Small intestine (tissue), 7 donors: ENCODE results near the gene SIX4. TPM values are rescaled to one million over a fixed set of nuclear protein-coding genes. Genes with fewer than 3 reads are reported as not detected.

Experiments
- DNase-seq, 2 donors: peaks; one replicate each; pipeline versions ENCODE4 v3.0.0 to v3.0.0-alpha.2; 2013
- FAIRE-seq: peaks from 2 replicates; lab custom pipeline; 2012; peaks lifted over from hg19 to GRCh38; lab: Jason Lieb, UNC
- H3K27ac ChIP-seq, 3 donors: one replicate each; pipeline ENCODE4 v1.5.1; 2013; ENCODE audit warnings: low read length in 2 of 3, mild to moderate bottlenecking in 2 of 3, control low read depth in 1 of 3, inconsistent platforms in 1 of 3, low read depth in 1 of 3, moderate library complexity in 1 of 3
- H3K27me3 ChIP-seq, 3 donors: one replicate each; pipeline ENCODE4 v1.6.1; 2013; ENCODE audit warnings: low read length in 3 of 3, inconsistent platforms in 1 of 3; ENCODE audit not compliant: control insufficient read depth in 3 of 3, insufficient read depth in 3 of 3
- H3K36me3 ChIP-seq, 3 donors: one replicate each; pipeline ENCODE4 v1.6.1; 2013; ENCODE audit warnings: low read length in 3 of 3, inconsistent platforms in 1 of 3, low read depth in 1 of 3, mild to moderate bottlenecking in 1 of 3, moderate library complexity in 1 of 3; ENCODE audit not compliant: control insufficient read depth in 3 of 3, insufficient read depth in 2 of 3
- H3K4me1 ChIP-seq, 3 donors: one replicate each; pipeline ENCODE4 v1.6.1; 2013; ENCODE audit warnings: low read length in 2 of 3, inconsistent platforms in 1 of 3, low read depth in 1 of 3, mild to moderate bottlenecking in 1 of 3, moderate library complexity in 1 of 3; ENCODE audit not compliant: control insufficient read depth in 3 of 3, insufficient read depth in 2 of 3
- H3K4me3 ChIP-seq, 3 donors: one replicate each; pipeline ENCODE4 v1.5.1; 2013; ENCODE audit warnings: low read length in 3 of 3, control low read depth in 1 of 3, inconsistent platforms in 1 of 3, low read depth in 1 of 3, mild to moderate bottlenecking in 1 of 3, moderate library complexity in 1 of 3
- H3K9me3 ChIP-seq, 2 donors: one replicate each; pipeline ENCODE4 v1.6.1; 2013; ENCODE audit warnings: low read depth in 1 of 2, low read length in 1 of 2; ENCODE audit not compliant: control insufficient read depth in 2 of 2, insufficient read depth in 1 of 2
- WGBS, 3 donors: extraction: QIAGEN DNeasy Blood & Tissue Kit; methylation state at CpG; one replicate each; pipeline ENCODE4 v1.1.7; 2013; 5-methylcytosine and 5-hydroxymethylcytosine counted together
- polyA plus RNA-seq, 4 donors: library from polyadenylated mRNA; stranded (reverse) in 3 of 4; unstranded in 1 of 4; fragments of 200-250 nt in 3 of 4; fragments of 120-200 nt in 1 of 4; gene quantifications; one replicate each; pipeline versions ENCODE4 v1.2.1 to v1.2.3, GENCODE V29; 2013
- donor health status: healthy with polysubstance abuse.
- donor health status: control.
- donor health status: control.
- donor health status: Bipolar disorder and iron deficiency.
- donor health status: healthy.

Gene SIX4
- polyA plus RNA-seq, 4 donors = 0.12 to 0.25 TPM; not detected in 2

- H3K9me3 ChIP-seq = no peaks in the 10 kb centered on the region
- H3K27me3 ChIP-seq = peaks cover 6 to 41% (median 11%) of the 10 kb centered on the region in 3 donors
- no peaks in the 10 kb centered on the region for H3K36me3 ChIP-seq
- FAIRE-seq = no peak
- H3K27ac ChIP-seq = no peak overlapping the region
- 88 to 100% (median 96%) methylated on average over 1 of the region's 1 CpG for WGBS, 3 donors
- H3K4me1 ChIP-seq = peaks cover 0 to 6% (median 5%) of the 10 kb centered on the region in 3 donors
- no peak overlapping the region for H3K4me3 ChIP-seq
- DNase-seq = no peak
Observed at GRCh38 chr14:60720391-60720790, 3.8 kb downstream of the SIX4 start.

- FAIRE-seq (no peak), DNase-seq (no peak)
- H3K27ac ChIP-seq = no peak overlapping the region
- no peaks in the 10 kb centered on the region for H3K9me3 ChIP-seq
- H3K4me3 ChIP-seq = no peak overlapping the region
- peaks cover 0 to 2% (median 0%) of the 10 kb centered on the region in 3 donors for H3K27me3 ChIP-seq
- H3K4me1 ChIP-seq = no peaks in the 10 kb centered on the region
- WGBS, 3 donors = 79 to 89% (median 86%) methylated on average over 6 of the region's 6 CpGs
- H3K36me3 ChIP-seq = no peaks in the 10 kb centered on the region
Observed at GRCh38 chr14:60713513-60713912, 10.6 kb downstream of the SIX4 start.

- H3K9me3 ChIP-seq = no peaks in the 10 kb centered on the region
- H3K27me3 ChIP-seq = no peaks in the 10 kb centered on the region
- no peaks in the 10 kb centered on the region for H3K4me1 ChIP-seq
- FAIRE-seq (no peak), DNase-seq (no peak)
- H3K4me3 ChIP-seq = no peak overlapping the region
- H3K27ac ChIP-seq = no peak overlapping the region
- no peaks in the 10 kb centered on the region for H3K36me3 ChIP-seq
Observed at GRCh38 chr14:60710494-60710893, 13.7 kb downstream of the SIX4 start.

GRCh38 chr14:60707858-60708257, 16.3 kb downstream of the SIX4 start:
- Histone ChIP-seq H3K27me3 (no peaks in the 10 kb centered on the region), H3K4me3 (no peak overlapping the region), H3K4me1 (no peaks in the 10 kb centered on the region), H3K9me3 (no peaks in the 10 kb centered on the region), H3K36me3 (no peaks in the 10 kb centered on the region), H3K27ac (no peak overlapping the region)
- DNase-seq = no peak
- FAIRE-seq = no peak
- WGBS, 3 donors = 90 to 96% (median 95%) methylated on average over 3 of the region's 3 CpGs

- Histone ChIP-seq H3K36me3 (no peaks in the 10 kb centered on the region), H3K9me3 (peaks cover 0 to 4% of the 10 kb centered on the region in 2 donors), H3K4me3 (no peak overlapping the region), H3K27ac (no peak overlapping the region), H3K27me3 (no peaks in the 10 kb centered on the region), H3K4me1 (no peaks in the 10 kb centered on the region)
- FAIRE-seq (no peak), DNase-seq (no peak)
Observed at GRCh38 chr14:60705100-60705499, 19.1 kb downstream of the SIX4 start.

GRCh38 chr14:60700598-60700997, 23.6 kb downstream of the SIX4 start:
- H3K4me1 ChIP-seq = no peaks in the 10 kb centered on the region
- no peaks in the 10 kb centered on the region for H3K36me3 ChIP-seq
- DNase-seq = no peak
- H3K27ac ChIP-seq = no peak overlapping the region
- no peaks in the 10 kb centered on the region for H3K27me3 ChIP-seq
- peaks cover 0 to 17% of the 10 kb centered on the region in 2 donors for H3K9me3 ChIP-seq
- H3K4me3 ChIP-seq = no peak overlapping the region
- WGBS, 3 donors = 79 to 92% (median 85%) methylated on average over 3 of the region's 3 CpGs
- no peak for FAIRE-seq

- no peaks in the 10 kb centered on the region for H3K4me1 ChIP-seq
- no peak overlapping the region for H3K27ac ChIP-seq
- FAIRE-seq (no peak), DNase-seq (no peak)
- peaks cover 0 to 13% of the 10 kb centered on the region in 2 donors for H3K9me3 ChIP-seq
- no peak overlapping the region for H3K4me3 ChIP-seq
- no peaks in the 10 kb centered on the region for H3K36me3 ChIP-seq
- WGBS, 3 donors = 79 to 82% (median 80%) methylated on average over 4 of the region's 4 CpGs
- H3K27me3 ChIP-seq = no peaks in the 10 kb centered on the region
Observed at GRCh38 chr14:60695327-60695726, 28.8 kb downstream of the SIX4 start.

- H3K36me3 ChIP-seq = no peaks in the 10 kb centered on the region
- no peaks in the 10 kb centered on the region for H3K9me3 ChIP-seq
- H3K27ac ChIP-seq = no peak overlapping the region
- no peaks in the 10 kb centered on the region for H3K27me3 ChIP-seq
- FAIRE-seq (no peak), DNase-seq (no peak)
- no peaks in the 10 kb centered on the region for H3K4me1 ChIP-seq
- no peak overlapping the region for H3K4me3 ChIP-seq
- 46 to 71% (median 50%) methylated on average over 3 of the region's 3 CpGs for WGBS, 3 donors
Observed at GRCh38 chr14:60691383-60692113, 32.6 kb downstream of the SIX4 start.

- Histone ChIP-seq H3K27ac (no peak overlapping the region), H3K27me3 (no peaks in the 10 kb centered on the region), H3K9me3 (no peaks in the 10 kb centered on the region), H3K36me3 (no peaks in the 10 kb centered on the region), H3K4me1 (no peaks in the 10 kb centered on the region), H3K4me3 (no peak overlapping the region)
- DNase-seq (no peak), FAIRE-seq (no peak)
Observed at GRCh38 chr14:60686865-60687264, 37.3 kb downstream of the SIX4 start.
